Liver (tissue), 3 donors: ENCODE results near the gene MTHFD2L.

Source experiments
- EGR1 ChIP-seq, 2 donors: IDR thresholded peaks; 2 replicates each; pipeline ENCODE4 v1.6.1; 2016 to 2018; ENCODE audit warnings: antibody characterized with exemption in 2 of 2, low read depth in 2 of 2
- FOXA1 ChIP-seq: IDR thresholded peaks from 2 replicates; pipeline ENCODE4 v1.6.1; 2016; ENCODE audit warnings: antibody characterized with exemption
- FOXA2 ChIP-seq: IDR thresholded peaks from 2 replicates; pipeline ENCODE4 v1.6.1; 2016; ENCODE audit warnings: antibody characterized with exemption
- GABPA ChIP-seq, 2 donors: IDR thresholded peaks in 1 of 2; conservative IDR thresholded peaks in 1 of 2; 2 replicates each; pipeline ENCODE4 v1.6.1; 2016; ENCODE audit warnings: antibody characterized with exemption in 2 of 2, mild to moderate bottlenecking in 1 of 2, moderate library complexity in 1 of 2
- HNF4A ChIP-seq, 2 donors: conservative IDR thresholded peaks; 2 replicates each; pipeline ENCODE4 v1.6.1; 2016; ENCODE audit warnings: antibody characterized with exemption in 2 of 2, mild to moderate bottlenecking in 2 of 2
- JUND ChIP-seq, 2 donors: IDR thresholded peaks; 2 replicates each; pipeline ENCODE4 v1.6.1; 2016; ENCODE audit warnings: antibody characterized with exemption in 2 of 2
- RAD21 ChIP-seq, 2 donors: IDR thresholded peaks; 2 replicates each; pipeline ENCODE4 v1.6.1; 2016; ENCODE audit warnings: antibody characterized with exemption in 2 of 2, mild to moderate bottlenecking in 2 of 2
- RXRA ChIP-seq, 2 donors: IDR thresholded peaks; 2 replicates each; pipeline ENCODE4 v1.6.1; 2017 to 2018; ENCODE audit warnings: antibody characterized with exemption in 2 of 2, mild to moderate bottlenecking in 1 of 2
- SP1 ChIP-seq: IDR thresholded peaks from 2 replicates; pipeline ENCODE4 v1.6.1; 2018; ENCODE audit warnings: antibody characterized with exemption, mild to moderate bottlenecking
- TAF1 ChIP-seq: conservative IDR thresholded peaks from 2 replicates; pipeline ENCODE4 v1.6.1; 2016; ENCODE audit warnings: antibody characterized with exemption, mild to moderate bottlenecking
- YY1 ChIP-seq: IDR thresholded peaks from 2 replicates; pipeline ENCODE4 v1.6.1; 2016; ENCODE audit warnings: antibody characterized with exemption, mild to moderate bottlenecking
- TF ChIP-seq, protein P1 (sequence below): fragments of 150-350 bp; IDR thresholded peaks from 2 replicates; pipeline ENCODE4 v1.5.1; 2017; ENCODE audit warnings: improper control_type of control experiment, low read depth, low read length; ENCODE audit not compliant: missing input control
- TF ChIP-seq, protein P2 (sequence below): IDR thresholded peaks from 2 replicates; pipeline ENCODE4 v1.6.1; 2016; ENCODE audit warnings: antibody characterized with exemption
- TF ChIP-seq, protein P3 (sequence below): IDR thresholded peaks from 2 replicates; pipeline ENCODE4 v1.6.1; 2016; ENCODE audit warnings: antibody characterized with exemption
- donor health status: healthy.
- donor health status: healthy.

DNA sequence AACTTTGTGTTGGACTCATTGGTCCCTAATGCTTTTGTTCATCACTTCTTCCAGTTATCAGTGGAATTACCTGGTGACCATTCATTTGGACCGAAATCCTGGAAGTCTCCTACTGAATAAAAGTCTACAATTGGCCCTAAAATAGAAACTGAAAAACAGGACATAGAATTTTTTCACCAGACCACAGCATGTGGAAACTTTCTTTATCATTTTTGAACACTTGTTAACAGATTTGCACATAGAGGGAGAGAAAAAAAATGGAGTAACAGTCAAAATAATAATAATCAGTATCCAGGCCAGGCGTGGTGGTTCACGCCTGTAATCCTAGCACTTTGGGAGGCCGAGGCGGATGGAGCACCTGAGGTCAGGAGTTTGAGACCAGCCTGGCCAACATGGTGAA is 157.5 kb downstream of the MTHFD2L start:
- TF ChIP-seq TAF1 (no peak), RAD21 (IDR thresholded peaks at IDR 0.05) (no peak), YY1 (no peak), JUND (IDR thresholded peaks at IDR 0.05) (no peak), FOXA2 (no peak), RXRA (IDR thresholded peaks at IDR 0.05) (no peak), GABPA (IDR thresholded peaks at IDR 0.05 in 1 of 2, conservative IDR thresholded peaks at IDR 0.05 in 1 of 2) (no peak), FOXA1 (no peak), SP1 (no peak), EGR1 (IDR thresholded peaks at IDR 0.05; ENCODE audit: low read depth in 2 of 2) (no peak), HNF4A (conservative IDR thresholded peaks at IDR 0.05) (no peak)
- TF ChIP-seq, protein P1, sequence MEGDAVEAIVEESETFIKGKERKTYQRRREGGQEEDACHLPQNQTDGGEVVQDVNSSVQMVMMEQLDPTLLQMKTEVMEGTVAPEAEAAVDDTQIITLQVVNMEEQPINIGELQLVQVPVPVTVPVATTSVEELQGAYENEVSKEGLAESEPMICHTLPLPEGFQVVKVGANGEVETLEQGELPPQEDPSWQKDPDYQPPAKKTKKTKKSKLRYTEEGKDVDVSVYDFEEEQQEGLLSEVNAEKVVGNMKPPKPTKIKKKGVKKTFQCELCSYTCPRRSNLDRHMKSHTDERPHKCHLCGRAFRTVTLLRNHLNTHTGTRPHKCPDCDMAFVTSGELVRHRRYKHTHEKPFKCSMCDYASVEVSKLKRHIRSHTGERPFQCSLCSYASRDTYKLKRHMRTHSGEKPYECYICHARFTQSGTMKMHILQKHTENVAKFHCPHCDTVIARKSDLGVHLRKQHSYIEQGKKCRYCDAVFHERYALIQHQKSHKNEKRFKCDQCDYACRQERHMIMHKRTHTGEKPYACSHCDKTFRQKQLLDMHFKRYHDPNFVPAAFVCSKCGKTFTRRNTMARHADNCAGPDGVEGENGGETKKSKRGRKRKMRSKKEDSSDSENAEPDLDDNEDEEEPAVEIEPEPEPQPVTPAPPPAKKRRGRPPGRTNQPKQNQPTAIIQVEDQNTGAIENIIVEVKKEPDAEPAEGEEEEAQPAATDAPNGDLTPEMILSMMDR, result no peak
- TF ChIP-seq, protein P2, sequence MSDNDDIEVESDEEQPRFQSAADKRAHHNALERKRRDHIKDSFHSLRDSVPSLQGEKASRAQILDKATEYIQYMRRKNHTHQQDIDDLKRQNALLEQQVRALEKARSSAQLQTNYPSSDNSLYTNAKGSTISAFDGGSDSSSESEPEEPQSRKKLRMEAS, result no peak
- TF ChIP-seq, protein P3, sequence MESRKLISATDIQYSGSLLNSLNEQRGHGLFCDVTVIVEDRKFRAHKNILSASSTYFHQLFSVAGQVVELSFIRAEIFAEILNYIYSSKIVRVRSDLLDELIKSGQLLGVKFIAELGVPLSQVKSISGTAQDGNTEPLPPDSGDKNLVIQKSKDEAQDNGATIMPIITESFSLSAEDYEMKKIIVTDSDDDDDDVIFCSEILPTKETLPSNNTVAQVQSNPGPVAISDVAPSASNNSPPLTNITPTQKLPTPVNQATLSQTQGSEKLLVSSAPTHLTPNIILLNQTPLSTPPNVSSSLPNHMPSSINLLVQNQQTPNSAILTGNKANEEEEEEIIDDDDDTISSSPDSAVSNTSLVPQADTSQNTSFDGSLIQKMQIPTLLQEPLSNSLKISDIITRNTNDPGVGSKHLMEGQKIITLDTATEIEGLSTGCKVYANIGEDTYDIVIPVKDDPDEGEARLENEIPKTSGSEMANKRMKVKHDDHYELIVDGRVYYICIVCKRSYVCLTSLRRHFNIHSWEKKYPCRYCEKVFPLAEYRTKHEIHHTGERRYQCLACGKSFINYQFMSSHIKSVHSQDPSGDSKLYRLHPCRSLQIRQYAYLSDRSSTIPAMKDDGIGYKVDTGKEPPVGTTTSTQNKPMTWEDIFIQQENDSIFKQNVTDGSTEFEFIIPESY, result no peak
